Loucy (cell line): ENCODE results near the gene CDH4.

Experiments
- H2AFZ ChIP-seq: fragments of 200-600 bp; sonication (generic); 2 replicates; pipeline ENCODE4 v1.6.0; 2016; ENCODE audit warnings: antibody characterized with exemption, mild to moderate bottlenecking, low read length, moderate library complexity
- H3F3A ChIP-seq: fragments of 200-600 bp; 2 replicates; pipeline ENCODE4 v1.6.0; 2016; ENCODE audit warnings: antibody characterized with exemption, low read depth, mild to moderate bottlenecking
- H3K27me3 ChIP-seq: fragments of 200-600 bp; sonication (generic); 2 replicates; pipeline ENCODE4 v1.6.1; 2014; ENCODE audit warnings: low read length, mild to moderate bottlenecking; ENCODE audit not compliant: insufficient read depth, poor library complexity, severe bottlenecking
- H3K36me3 ChIP-seq: fragments of 200-600 bp; sonication (generic); 2 replicates; pipeline ENCODE4 v1.6.1; 2016; ENCODE audit warnings: low read length; ENCODE audit not compliant: insufficient read depth
- H3K4me1 ChIP-seq: fragments of 200-600 bp; sonication (generic); 2 replicates; pipeline ENCODE4 v1.5.1; 2014; ENCODE audit warnings: low read length, mild to moderate bottlenecking; ENCODE audit not compliant: insufficient read depth, poor library complexity, severe bottlenecking
- H3K4me2 ChIP-seq: fragments of 200-600 bp; sonication (generic); 2 replicates; pipeline ENCODE4 v1.6.0; 2014; ENCODE audit warnings: antibody characterized with exemption, low read length, low read depth, mild to moderate bottlenecking; ENCODE audit not compliant: poor library complexity, severe bottlenecking
- H3K4me3 ChIP-seq: fragments of 200-600 bp; sonication (generic); 2 replicates; pipeline ENCODE4 v1.5.1; 2014; ENCODE audit warnings: low read length, mild to moderate bottlenecking, mixed read lengths; ENCODE audit not compliant: poor library complexity, severe bottlenecking
- H3K79me2 ChIP-seq: fragments of 200-600 bp; sonication (generic); 2 replicates; pipeline ENCODE4 v1.6.1; 2014; ENCODE audit warnings: low read length; ENCODE audit not compliant: insufficient read depth
- H3K9ac ChIP-seq: fragments of 200-600 bp; sonication (generic); 2 replicates; pipeline ENCODE4 v1.6.0; 2014; ENCODE audit warnings: mild to moderate bottlenecking, low read depth, low read length, moderate library complexity; ENCODE audit not compliant: poor library complexity, severe bottlenecking
- H3K9me2 ChIP-seq: fragments of 200-600 bp; sonication (generic); replicated peaks from 2 replicates; pipeline ENCODE4 v1.6.1; 2016; ENCODE audit warnings: low read depth, low read length, mixed read lengths
- H3K9me3 ChIP-seq: fragments of 200-600 bp; sonication (generic); 2 replicates; pipeline ENCODE4 v1.6.1; 2014; ENCODE audit warnings: mild to moderate bottlenecking, antibody characterized with exemption, low read length, low read depth; ENCODE audit not compliant: insufficient read depth
- H4K20me1 ChIP-seq: fragments of 200-600 bp; sonication (generic); 2 replicates; pipeline ENCODE4 v1.6.0; 2014; ENCODE audit warnings: antibody characterized with exemption, low read length, mild to moderate bottlenecking; ENCODE audit not compliant: insufficient read depth, poor library complexity, severe bottlenecking
- CTCF ChIP-seq: fragments of 200-600 bp; sonication (generic); conservative IDR thresholded peaks from 2 replicates; pipeline ENCODE4 v1.5.1; 2014; ENCODE audit warnings: mild to moderate bottlenecking, antibody characterized with exemption, low read length
- EZH2phosphoT487 ChIP-seq: fragments of 200-600 bp; IDR thresholded peaks from 2 replicates; pipeline ENCODE4 v1.6.1; 2018; ENCODE audit warnings: antibody characterized with exemption, mild to moderate bottlenecking, moderate library complexity, borderline replicate concordance

CDH4 gene

GRCh38 chr20:61697666-61698597 lies 445.9 kb downstream of the CDH4 start:
- H3F3A ChIP-seq = no peaks in the 10 kb centered on the region
- H3K4me3 ChIP-seq = no peak overlapping the region
- no peaks in the 10 kb centered on the region for H3K4me1 ChIP-seq
- no peaks in the 10 kb centered on the region for H3K9me3 ChIP-seq
- no peaks in the 10 kb centered on the region for H3K9me2 ChIP-seq
- no peaks in the 10 kb centered on the region for H3K79me2 ChIP-seq
- no peak overlapping the region for H3K9ac ChIP-seq
- H3K4me2 ChIP-seq = no peak overlapping the region
- no peak for TF ChIP-seq CTCF
- TF ChIP-seq EZH2phosphoT487 = no peak
- peaks cover 10% of the 10 kb centered on the region; the same call in 1 of the 2 replicates for H3K36me3 ChIP-seq
- no peaks in the 10 kb centered on the region for H4K20me1 ChIP-seq
- H2AFZ ChIP-seq = no peak overlapping the region
- no peaks in the 10 kb centered on the region for H3K27me3 ChIP-seq

- Histone ChIP-seq H3K9me2 (no peaks in the 10 kb centered on the region), H3K4me3 (no peak overlapping the region), H3K4me2 (no peak overlapping the region), H3F3A (no peaks in the 10 kb centered on the region), H3K4me1 (no peaks in the 10 kb centered on the region), H4K20me1 (no peaks in the 10 kb centered on the region), H3K9ac (no peak overlapping the region), H3K36me3 (peaks cover 10% of the 10 kb centered on the region; the same call in 1 of the 2 replicates), H3K9me3 (no peaks in the 10 kb centered on the region), H3K27me3 (no peaks in the 10 kb centered on the region), H3K79me2 (no peaks in the 10 kb centered on the region), H2AFZ (no peak overlapping the region)
- TF ChIP-seq EZH2phosphoT487 (no peak), CTCF (no peak)
Measured at GRCh38 chr20:61698598-61699494, 446.8 kb downstream of the CDH4 start.

- Histone ChIP-seq H3F3A (no peaks in the 10 kb centered on the region), H3K4me1 (no peaks in the 10 kb centered on the region), H3K36me3 (peaks cover 10% of the 10 kb centered on the region; the same call in 1 of the 2 replicates), H3K27me3 (no peaks in the 10 kb centered on the region), H3K9me2 (no peaks in the 10 kb centered on the region), H3K4me3 (no peak overlapping the region), H3K9ac (no peak overlapping the region), H3K9me3 (no peaks in the 10 kb centered on the region), H4K20me1 (no peaks in the 10 kb centered on the region), H3K4me2 (no peak overlapping the region), H2AFZ (no peak overlapping the region), H3K79me2 (no peaks in the 10 kb centered on the region)
- TF ChIP-seq EZH2phosphoT487 (no peak), CTCF (no peak)
Measured at GRCh38 chr20:61699495-61700374, 447.7 kb downstream of the CDH4 start.
